ENCODE data around the gene CASK.

CASK gene

DNA sequence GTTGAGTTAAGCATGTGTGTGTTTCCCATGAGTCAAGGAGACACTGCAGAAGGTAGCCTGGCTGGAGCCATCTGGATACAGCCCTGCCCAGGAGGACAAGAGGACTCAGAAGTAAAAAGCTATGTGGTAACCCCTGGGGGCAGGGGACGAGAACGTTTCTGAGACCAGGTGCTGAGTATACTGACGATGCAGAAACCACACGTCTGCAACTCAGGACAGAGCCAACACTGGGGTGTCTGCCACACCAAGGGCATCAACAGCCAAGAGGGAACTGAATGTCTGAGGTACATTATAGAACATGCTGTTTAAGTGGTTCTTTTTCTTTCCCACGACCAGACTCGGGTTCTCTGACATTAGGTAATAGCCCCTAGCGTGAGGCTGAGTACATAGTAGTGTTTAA, 328.7 kb downstream of the CASK start:
- TF ChIP-seq, protein P1, sequence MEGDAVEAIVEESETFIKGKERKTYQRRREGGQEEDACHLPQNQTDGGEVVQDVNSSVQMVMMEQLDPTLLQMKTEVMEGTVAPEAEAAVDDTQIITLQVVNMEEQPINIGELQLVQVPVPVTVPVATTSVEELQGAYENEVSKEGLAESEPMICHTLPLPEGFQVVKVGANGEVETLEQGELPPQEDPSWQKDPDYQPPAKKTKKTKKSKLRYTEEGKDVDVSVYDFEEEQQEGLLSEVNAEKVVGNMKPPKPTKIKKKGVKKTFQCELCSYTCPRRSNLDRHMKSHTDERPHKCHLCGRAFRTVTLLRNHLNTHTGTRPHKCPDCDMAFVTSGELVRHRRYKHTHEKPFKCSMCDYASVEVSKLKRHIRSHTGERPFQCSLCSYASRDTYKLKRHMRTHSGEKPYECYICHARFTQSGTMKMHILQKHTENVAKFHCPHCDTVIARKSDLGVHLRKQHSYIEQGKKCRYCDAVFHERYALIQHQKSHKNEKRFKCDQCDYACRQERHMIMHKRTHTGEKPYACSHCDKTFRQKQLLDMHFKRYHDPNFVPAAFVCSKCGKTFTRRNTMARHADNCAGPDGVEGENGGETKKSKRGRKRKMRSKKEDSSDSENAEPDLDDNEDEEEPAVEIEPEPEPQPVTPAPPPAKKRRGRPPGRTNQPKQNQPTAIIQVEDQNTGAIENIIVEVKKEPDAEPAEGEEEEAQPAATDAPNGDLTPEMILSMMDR (IDR thresholded peaks at IDR 0.05; ENCODE audit: low read depth, low read length): no peak

DNA sequence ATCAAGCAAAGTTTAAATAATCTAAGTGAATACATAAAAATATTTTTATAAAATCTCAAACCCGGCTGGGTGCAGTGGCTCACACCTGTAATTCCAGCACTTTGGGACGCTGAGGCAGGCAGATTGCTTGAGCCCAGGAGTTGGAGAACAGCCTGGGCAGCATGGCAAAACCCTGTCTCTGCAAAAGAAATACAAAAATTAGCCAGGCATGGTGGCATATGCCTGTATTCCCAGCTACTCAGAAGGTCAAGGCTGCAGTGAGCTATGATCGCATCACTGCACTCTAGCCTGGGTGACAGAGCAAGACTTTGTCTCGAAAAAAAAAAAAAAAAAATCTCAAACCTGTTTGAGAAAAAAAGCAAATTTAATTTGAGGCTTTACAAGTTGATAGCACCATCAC, 331.4 kb downstream of the CASK start:
- TF ChIP-seq, protein P1 (IDR thresholded peaks at IDR 0.05; ENCODE audit: low read depth, low read length): no peak
- H3K4me3 ChIP-seq (ENCODE audit: low read depth, low read length): no peak overlapping the region

More for the DNA sequence above, 328.7 kb downstream of the CASK start:
- H3K4me3 ChIP-seq (ENCODE audit: low read depth, low read length): no peak overlapping the region

DNA sequence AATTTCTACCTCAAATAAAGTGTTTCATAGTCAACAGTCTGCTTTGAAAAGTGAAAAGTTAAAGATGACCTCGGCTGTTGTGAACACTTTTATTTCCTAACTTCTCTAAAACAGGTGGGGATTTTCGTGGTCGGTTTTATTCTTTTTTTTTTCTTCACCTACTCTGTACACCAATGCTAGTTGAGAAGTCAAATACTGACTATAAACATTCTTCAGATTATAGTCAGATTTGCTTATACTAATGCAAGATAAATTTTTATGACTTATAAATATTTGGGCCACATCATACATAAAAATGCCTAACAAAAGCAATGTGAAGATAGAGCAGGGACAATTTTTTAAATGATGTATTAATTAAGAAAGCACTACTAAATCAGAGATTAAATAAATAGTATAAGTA, 332.7 kb downstream of the CASK start:
- no peak overlapping the region for H3K4me3 ChIP-seq (ENCODE audit: low read depth, low read length)
- TF ChIP-seq, protein P1 (IDR thresholded peaks at IDR 0.05; ENCODE audit: low read depth, low read length): no peak

DNA sequence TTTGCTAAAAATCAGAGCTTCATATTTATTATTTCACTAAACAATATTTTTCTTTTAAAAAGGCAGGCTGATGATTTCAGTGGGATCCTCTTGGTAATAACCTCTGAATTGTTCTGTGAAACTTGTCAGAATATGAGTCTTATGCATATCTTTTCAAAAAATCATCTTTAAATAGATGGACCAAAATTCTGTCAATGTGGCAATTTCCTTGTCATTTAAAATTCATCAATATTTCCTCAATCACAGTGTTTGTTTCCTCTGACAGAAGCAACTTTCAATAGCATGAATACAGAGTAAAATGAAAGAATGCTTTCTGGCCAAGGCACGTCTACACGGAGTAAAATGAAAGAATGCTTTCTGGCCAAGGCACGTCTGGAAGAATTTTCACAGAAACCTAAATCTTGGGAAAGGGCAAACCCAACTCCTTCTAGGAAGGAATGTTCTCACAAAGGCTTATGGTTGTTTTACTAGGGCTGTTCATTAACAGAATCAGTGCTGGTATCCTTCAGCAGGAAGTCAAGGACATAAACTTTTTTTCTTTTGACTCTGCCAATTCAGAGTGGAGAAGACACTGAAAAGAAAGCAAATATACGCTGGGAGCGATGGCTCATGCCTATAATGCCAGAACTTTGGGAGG, 333.6 kb downstream of the CASK start:
- no peak overlapping the region for H3K4me3 ChIP-seq (ENCODE audit: low read depth, low read length)
- TF ChIP-seq, protein P1 (IDR thresholded peaks at IDR 0.05; ENCODE audit: low read depth, low read length): no peak

DNA sequence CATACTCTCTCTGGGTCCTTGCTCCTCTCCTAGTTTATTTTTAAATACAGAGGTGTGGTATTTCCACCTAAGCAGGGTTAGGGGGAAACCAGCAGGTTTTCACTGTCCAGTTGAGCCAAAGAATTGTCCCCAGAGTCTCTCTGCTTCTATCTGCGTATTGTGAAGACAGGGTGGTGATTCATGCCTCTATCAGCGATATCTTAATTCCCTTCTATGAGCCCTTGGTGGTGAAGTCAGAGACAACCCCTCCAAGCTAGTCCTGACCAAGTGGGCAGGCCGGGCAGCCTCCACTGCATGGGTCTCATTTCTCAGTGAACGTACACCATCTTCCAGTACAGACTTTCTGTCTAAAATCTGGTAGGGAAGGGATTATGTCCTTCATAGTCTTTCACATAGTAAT, 335.1 kb downstream of the CASK start:
- TF ChIP-seq, protein P1 (IDR thresholded peaks at IDR 0.05; ENCODE audit: low read depth, low read length): no peak
- no peak overlapping the region for H3K4me3 ChIP-seq (ENCODE audit: low read depth, low read length)

DNA sequence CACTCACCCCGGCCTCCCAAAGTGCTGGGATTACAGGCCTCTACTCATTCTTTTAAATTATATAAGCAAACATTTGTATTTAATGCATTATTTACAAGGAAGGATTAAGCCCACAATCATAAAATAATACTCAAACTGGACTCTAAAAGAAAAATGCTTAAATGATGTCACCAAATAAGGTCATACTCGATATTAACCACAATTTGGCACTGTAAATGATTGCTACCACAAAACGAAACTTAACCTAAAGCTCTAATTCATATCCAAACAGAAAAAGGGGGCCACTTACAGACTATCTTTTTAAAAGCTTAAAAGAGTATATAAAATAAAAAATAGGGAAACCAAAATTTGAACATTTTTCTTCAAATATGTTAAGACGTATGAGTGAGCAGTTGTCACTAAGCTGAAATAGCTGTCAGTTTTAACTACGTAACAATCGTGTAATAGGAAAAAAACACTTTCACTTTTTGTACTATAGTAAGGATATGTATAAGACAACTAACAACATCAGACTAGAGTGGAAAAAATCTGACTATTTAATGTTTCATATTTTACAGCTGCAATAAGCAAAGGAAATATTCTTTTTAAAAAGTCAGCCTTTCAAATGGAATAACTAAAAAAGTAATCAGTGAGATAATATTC, 342.8 kb downstream of the CASK start:
- H3K4me3 ChIP-seq (ENCODE audit: low read depth, low read length): no peak overlapping the region
- TF ChIP-seq, protein P1 (IDR thresholded peaks at IDR 0.05; ENCODE audit: low read depth, low read length): no peak

DNA sequence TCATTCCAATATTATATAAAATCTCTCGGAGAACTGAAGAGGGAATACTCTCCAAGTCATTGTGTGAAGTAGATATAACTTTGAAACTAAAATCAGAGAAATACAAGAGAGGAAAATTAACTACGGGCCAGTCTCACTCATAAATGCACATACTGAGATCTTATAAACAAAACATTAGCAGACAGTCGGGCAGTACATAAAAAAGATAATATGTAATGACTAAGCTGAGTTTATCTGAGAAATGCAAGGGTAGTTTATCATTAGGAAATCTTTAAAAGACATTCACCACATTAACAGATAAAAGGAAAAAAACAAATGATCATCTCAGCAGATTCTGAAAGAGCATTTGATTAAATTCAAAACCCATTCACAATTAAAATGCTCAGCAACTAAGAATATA, 359.5 kb downstream of the CASK start:
- TF ChIP-seq, protein P1 (IDR thresholded peaks at IDR 0.05; ENCODE audit: low read depth, low read length): no peak
- no peak overlapping the region for H3K4me3 ChIP-seq (ENCODE audit: low read depth, low read length)

All from WI38 (cell line).